Kidney (tissue), 14 donors: ENCODE data around the gene TJP1. TPM values are rescaled to one million over a fixed set of nuclear protein-coding genes. Genes with fewer than 3 reads are reported as not detected.

Source experiments
- DNase-seq, 5 donors: peaks; one replicate each; pipeline ENCODE4 v3.0.0-alpha.2; 2013 to 2020
- FAIRE-seq: peaks from 2 replicates; lab custom pipeline; 2012; peaks lifted over from hg19 to GRCh38; lab: Jason Lieb, UNC
- H3K27ac ChIP-seq, 2 donors: one replicate each; pipeline ENCODE4 v1.7.0; 2013; ENCODE audit warnings: low read depth in 2 of 2, low read length in 2 of 2, inconsistent platforms in 1 of 2
- H3K27me3 ChIP-seq: one replicate; pipeline ENCODE4 v1.7.1; 2013; ENCODE audit warnings: low read length, inconsistent platforms; ENCODE audit not compliant: control insufficient read depth, insufficient read depth
- H3K36me3 ChIP-seq, 3 donors: one replicate each; pipeline versions ENCODE4 v1.7.0 to v1.7.1; 2013; ENCODE audit warnings: low read length in 3 of 3, control low read depth in 1 of 3, inconsistent platforms in 1 of 3; ENCODE audit not compliant: insufficient read depth in 3 of 3, control insufficient read depth in 2 of 3
- H3K4me1 ChIP-seq, 3 donors: one replicate each; pipeline versions ENCODE4 v1.7.0 to v1.7.1; 2013; ENCODE audit warnings: low read length in 3 of 3, inconsistent platforms in 1 of 3, low read depth in 1 of 3; ENCODE audit not compliant: control insufficient read depth in 2 of 3, insufficient read depth in 2 of 3
- H3K4me3 ChIP-seq, 3 donors: one replicate each; pipeline versions ENCODE4 v1.7.0 to v1.8.1; 2013; ENCODE audit warnings: low read length in 3 of 3, control low read depth in 1 of 3, inconsistent platforms in 1 of 3
- H3K9ac ChIP-seq, 3 donors: one replicate each; pipeline versions ENCODE4 v1.7.0 to v1.7.1; 2013; ENCODE audit warnings: low read length in 3 of 3, control low read depth in 1 of 3, inconsistent platforms in 1 of 3
- H3K9me3 ChIP-seq, 3 donors: one replicate each; pipeline versions ENCODE4 v1.7.0 to v1.7.1; 2013; ENCODE audit warnings: low read length in 3 of 3, control low read depth in 1 of 3, inconsistent platforms in 1 of 3; ENCODE audit not compliant: control insufficient read depth in 2 of 3, insufficient read depth in 1 of 3
- CTCF ChIP-seq: IDR thresholded peaks from 3 replicates; pipeline ENCODE4 v1.5.1; 2012; ENCODE audit warnings: mild to moderate bottlenecking, moderate library complexity, borderline replicate concordance; ENCODE audit not compliant: insufficient read depth; ENCODE audit errors: extremely low read depth
- intact Hi-C: fragments of 100-400 bp; cut with DNase I; formaldehyde crosslinking; loops from one replicate; pipeline ENCODE4 v1.11.1; 2022
- polyA plus RNA-seq: library from polyadenylated mRNA; stranded (reverse); fragments of 350-450 nt; fragmentation: Illumina TruSeq; extraction: RNeasy Lipid Tissue Mini Kit (QIAGEN cat#74804); gene quantifications from one replicate; pipeline ENCODE4 v1.2.3, GENCODE V29; 2014; ENCODE audit warnings: low read depth, low replicate concordance; ENCODE audit not compliant: insufficient read depth
- total RNA-seq: library from RNA; stranded (reverse); fragmentation: NEBNext Ultra II Directional; extraction: Animal tissue kit (Norgen Biotek cat#: 25700); gene quantifications from one replicate; pipeline ENCODE4 v1.2.1, GENCODE V29; 2021
- donor health status: control.
- donor health status: control.
- donor health status: control.
- donor health status: control.
- donor health status: control.
- donor health status: DM: yes; HTN: yes; CAD: no.
- donor health status: Normal renal cell carcinoma (clear cell type).

The TJP1 gene
- total and polyA plus RNA-seq, 2 donors from 2014 or later, result 17.7 to 121 TPM

- H3K27me3 ChIP-seq, result no peaks in the 10 kb centered on the region
- no peak overlapping the region for H3K27ac ChIP-seq
- H3K9ac ChIP-seq, result no peak overlapping the region
- H3K4me1 ChIP-seq, result no peaks in the 10 kb centered on the region
- H3K36me3 ChIP-seq, result no peaks in the 10 kb centered on the region
- H3K4me3 ChIP-seq, result no peak overlapping the region
- no peak for FAIRE-seq
- TF ChIP-seq CTCF, result no peak
- intact Hi-C loops, result no loop called here
- H3K9me3 ChIP-seq, result no peaks in the 10 kb centered on the region
- no peak for DNase-seq
Observed at GRCh38 chr15:29652595-29652994, 169.7 kb downstream of the TJP1 start.

GRCh38 chr15:29651476-29652233, 170.6 kb downstream of the TJP1 start:
- no peak overlapping the region for H3K9ac ChIP-seq
- no peak overlapping the region for H3K4me3 ChIP-seq
- H3K27ac ChIP-seq, result no peak overlapping the region
- H3K36me3 ChIP-seq, result no peaks in the 10 kb centered on the region
- H3K27me3 ChIP-seq, result no peaks in the 10 kb centered on the region
- intact Hi-C loops, result no loop called here
- H3K4me1 ChIP-seq, result no peaks in the 10 kb centered on the region
- FAIRE-seq, result no peak
- no peaks in the 10 kb centered on the region for H3K9me3 ChIP-seq
- no peak for TF ChIP-seq CTCF
- DNase-seq, result no peak
